GM23338 (cell line): Measurements from ENCODE around the gene CASP10. TPM values are rescaled to one million over a fixed set of nuclear protein-coding genes. Genes with fewer than 3 reads are reported as not detected.

ENCODE experiments used
- ATAC-seq: fragments of 200-7000 bp; cut with Tn5 transposase; 3 replicates; pipeline ENCODE4 v1.9.1; 2020
- DNase-seq: peaks from one replicate; pipeline ENCODE4 v3.0.0-alpha.2; 2015; ENCODE audit warnings: low spot score
- H2AFZ ChIP-seq: fragments of 200-600 bp; sonication (generic); 2 replicates; pipeline ENCODE4 v1.8.0; 2016; ENCODE audit warnings: antibody characterized with exemption, mild to moderate bottlenecking, moderate library complexity
- H3F3A ChIP-seq: fragments of 200-600 bp; sonication (generic); replicated peaks from 2 replicates; pipeline ENCODE4 v1.8.0; 2017; ENCODE audit warnings: antibody characterized with exemption, mixed run types, low read depth
- H3K27ac ChIP-seq: fragments of 200-600 bp; sonication (generic); 2 replicates; pipeline ENCODE4 v1.6.1; 2016; ENCODE audit warnings: low read depth
- H3K27me3 ChIP-seq: fragments of 200-600 bp; sonication (generic); 2 replicates; pipeline ENCODE4 v1.8.0; 2016; ENCODE audit warnings: mild to moderate bottlenecking, mixed run types, moderate library complexity; ENCODE audit not compliant: insufficient read depth
- H3K36me3 ChIP-seq: fragments of 200-600 bp; sonication (generic); 2 replicates; pipeline ENCODE4 v1.8.0; 2016; ENCODE audit warnings: mild to moderate bottlenecking; ENCODE audit not compliant: insufficient read depth
- H3K4me1 ChIP-seq: fragments of 200-600 bp; sonication (generic); 2 replicates; pipeline ENCODE4 v1.8.0; 2016; ENCODE audit warnings: mild to moderate bottlenecking, moderate library complexity; ENCODE audit not compliant: insufficient read depth
- H3K4me2 ChIP-seq: fragments of 200-600 bp; sonication (generic); 2 replicates; pipeline ENCODE4 v1.7.1; 2017; ENCODE audit warnings: mixed run types
- H3K4me3 ChIP-seq: fragments of 200-600 bp; sonication (generic); 2 replicates; pipeline ENCODE4 v1.6.1; 2016; ENCODE audit warnings: mixed run types
- H3K79me2 ChIP-seq: fragments of 200-600 bp; sonication (generic); replicated peaks from 2 replicates; pipeline ENCODE4 v1.8.0; 2017; ENCODE audit warnings: mild to moderate bottlenecking; ENCODE audit not compliant: insufficient read depth
- H3K9me2 ChIP-seq: fragments of 200-600 bp; sonication (generic); 2 replicates; pipeline ENCODE4 v1.8.0; 2017; ENCODE audit not compliant: insufficient read depth
- H4K20me1 ChIP-seq: fragments of 200-600 bp; sonication (generic); replicated peaks from 2 replicates; pipeline ENCODE4 v1.8.0; 2017; ENCODE audit warnings: mild to moderate bottlenecking; ENCODE audit not compliant: insufficient read depth
- H3K27ac Mint-ChIP-seq: 2 replicates; pipeline ENCODE4 v1.8.0; 2020; ENCODE audit warnings: inconsistent platforms, mild to moderate bottlenecking, moderate library complexity, mixed read lengths
- H3K27me3 Mint-ChIP-seq: 3 replicates; pipeline ENCODE4 v1.8.0; 2022; ENCODE audit warnings: low read depth, mild to moderate bottlenecking, moderate library complexity, mixed read lengths, inconsistent platforms; ENCODE audit not compliant: insufficient read depth, poor library complexity
- H3K36me3 Mint-ChIP-seq: 3 replicates; pipeline ENCODE4 v1.8.0; 2021; ENCODE audit warnings: low read depth, mild to moderate bottlenecking, inconsistent platforms, moderate library complexity, mixed read lengths
- H3K4me1 Mint-ChIP-seq: 3 replicates; pipeline ENCODE4 v1.8.0; 2020; ENCODE audit warnings: mild to moderate bottlenecking, inconsistent platforms, mixed read lengths
- H3K4me3 Mint-ChIP-seq: 3 replicates; pipeline ENCODE4 v1.8.0; 2021; ENCODE audit warnings: moderate library complexity, mild to moderate bottlenecking, inconsistent platforms, mixed read lengths
- H3K9me3 Mint-ChIP-seq: 3 replicates; pipeline ENCODE4 v1.8.0; 2020; ENCODE audit warnings: moderate library complexity, mild to moderate bottlenecking, inconsistent platforms, mixed read lengths
- ETS1 ChIP-seq: IDR thresholded peaks from 2 replicates; pipeline ENCODE4 v1.6.1; 2016; ENCODE audit warnings: antibody characterized with exemption
- EZH2 ChIP-seq: fragments of 200-600 bp; sonication (generic); IDR thresholded peaks from one replicate; pipeline ENCODE4 v1.8.0; 2017; ENCODE audit warnings: antibody characterized with exemption, mild to moderate bottlenecking, low read depth; ENCODE audit not compliant: unreplicated experiment
- EZH2phosphoT487 ChIP-seq: fragments of 200-600 bp; sonication (generic); IDR thresholded peaks from one replicate; pipeline ENCODE4 v1.8.1; 2018; ENCODE audit warnings: antibody characterized with exemption; ENCODE audit not compliant: unreplicated experiment
- JUNB ChIP-seq: IDR thresholded peaks from one replicate; pipeline ENCODE4 v1.6.1; 2016; ENCODE audit warnings: antibody characterized with exemption; ENCODE audit not compliant: unreplicated experiment
- NANOG ChIP-seq: IDR thresholded peaks from 2 replicates; pipeline ENCODE4 v1.6.1; 2016; ENCODE audit warnings: antibody characterized with exemption, borderline replicate concordance
- POLR2AphosphoS5 ChIP-seq: IDR thresholded peaks from 2 replicates; pipeline ENCODE4 v1.6.1; 2016; ENCODE audit warnings: antibody characterized with exemption, low read depth
- REST ChIP-seq: IDR thresholded peaks from one replicate; pipeline ENCODE4 v1.6.1; 2018; ENCODE audit warnings: antibody characterized with exemption; ENCODE audit not compliant: unreplicated experiment
- STAT1 ChIP-seq: IDR thresholded peaks from one replicate; pipeline ENCODE4 v1.6.1; 2016; ENCODE audit warnings: antibody characterized with exemption; ENCODE audit not compliant: unreplicated experiment
- ZNF331 ChIP-seq: fragments of 250-450 bp; sonication (Bioruptor Pico); IDR thresholded peaks from 2 replicates; pipeline ENCODE4 v1.5.0; 2020; ENCODE audit warnings: low read depth, mild to moderate bottlenecking, moderate library complexity
- ZNF462 ChIP-seq: fragments of 250-450 bp; sonication (Bioruptor Pico); IDR thresholded peaks from 2 replicates; pipeline ENCODE4 v1.5.0; 2020; ENCODE audit warnings: mild to moderate bottlenecking, moderate library complexity
- polyA plus RNA-seq: library from polyadenylated mRNA; unstranded; fragments of >200 nt; fragmentation: Nextera tagmentation; extraction: Ambion mirVana; gene quantifications from 2 replicates; pipeline ENCODE4 v1.2.1, GENCODE V29; 2016
- total RNA-seq: library from RNA; depleted of rRNA; stranded (reverse); fragments of >200 nt; shearing (Covaris generic); gene quantifications from 2 replicates; pipeline ENCODE4 v1.2.3, GENCODE V29; 2014

The CASP10 gene
- total and polyA plus RNA-seq, 2 experiments from 2014 or later = 1.9 to 3.5 TPM

GRCh38 chr2:201154615-201155399, 28.1 kb upstream of the CASP10 start:
- Histone ChIP-seq H3K9me2 (no peaks in the 10 kb centered on the region; the same call in 1 of the 2 replicates), H3K4me1 (peaks cover 11% of the 10 kb centered on the region), H3K27me3 (no peaks in the 10 kb centered on the region), H3K36me3 (no peaks in the 10 kb centered on the region), H3K27ac (no peak overlapping the region), H3F3A (no peaks in the 10 kb centered on the region), H3K4me3 (no peak overlapping the region), H2AFZ (no peak overlapping the region), H4K20me1 (no peaks in the 10 kb centered on the region), H3K79me2 (no peaks in the 10 kb centered on the region), H3K4me2 (no peak overlapping the region)
- ATAC-seq (no peak), DNase-seq (no peak)
- Mint-ChIP-seq H3K4me1 (peaks cover 14% of the 10 kb centered on the region), H3K9me3 (no peaks in the 10 kb centered on the region), H3K27me3 (peaks cover 8% of the 10 kb centered on the region), H3K4me3 (no peak overlapping the region), H3K27ac (no peak overlapping the region), H3K36me3 (peaks cover under 1% of the 10 kb centered on the region)
- TF ChIP-seq EZH2 (no peak), NANOG (no peak), STAT1 (no peak), EZH2phosphoT487 (no peak), ZNF331 (CRISPR knock-in tag) (no peak), ETS1 (no peak)

- no peaks in the 10 kb centered on the region for H3K9me3 Mint-ChIP-seq
- H3K27me3 ChIP-seq = no peaks in the 10 kb centered on the region
- no peak overlapping the region for H3K4me2 ChIP-seq
- H4K20me1 ChIP-seq = no peaks in the 10 kb centered on the region
- 0 out of 2 replicates have a peak overlapping the region, but pooled peaks have one; percentile 18 for H3K27ac Mint-ChIP-seq
- no peaks in the 10 kb centered on the region for H3K9me2 ChIP-seq
- no peaks in the 10 kb centered on the region for H3K36me3 ChIP-seq
- no peaks in the 10 kb centered on the region; the same call in 2 of the 3 replicates for H3K36me3 Mint-ChIP-seq
- peaks cover 11% of the 10 kb centered on the region for H3K4me1 ChIP-seq
- no peak overlapping the region for H3K27ac ChIP-seq
- no peak overlapping the region for H3K4me3 Mint-ChIP-seq
- DNase-seq = no peak
- no peaks in the 10 kb centered on the region for H3F3A ChIP-seq
- no peak overlapping the region for H3K4me3 ChIP-seq
- peaks cover 5% of the 10 kb centered on the region for H3K27me3 Mint-ChIP-seq
- H2AFZ ChIP-seq = no peak overlapping the region
- H3K79me2 ChIP-seq = no peaks in the 10 kb centered on the region
- peaks cover 14% of the 10 kb centered on the region for H3K4me1 Mint-ChIP-seq
- ATAC-seq = no peak
- no peak for TF ChIP-seq REST
- no peak for TF ChIP-seq ZNF462 (CRISPR knock-in tag)
- no peak for TF ChIP-seq JUNB
- TF ChIP-seq EZH2 = no peak
- no peak for TF ChIP-seq POLR2AphosphoS5
- TF ChIP-seq EZH2phosphoT487 = no peak
Measured at GRCh38 chr2:201156036-201156435, 26.9 kb upstream of the CASP10 start.
